HUES64 (cell line): ENCODE data around the gene SLC6A3.
"Not testable (repeated sequence)": the region's sequence is repeated elsewhere in the genome, so short reads cannot be mapped to it uniquely, and the experiment has no call there.

Experiments
- H3K27ac ChIP-seq: 2 replicates; pipeline ENCODE4 v1.7.0; 2013; ENCODE audit warnings: low read depth, low read length, inconsistent platforms
- H3K27me3 ChIP-seq: 2 replicates; pipeline ENCODE4 v1.6.1; 2013; ENCODE audit warnings: mild to moderate bottlenecking, low read length; ENCODE audit not compliant: insufficient read depth
- H3K36me3 ChIP-seq: 2 replicates; pipeline ENCODE4 v1.6.1; 2013; ENCODE audit warnings: mild to moderate bottlenecking, low read length; ENCODE audit not compliant: insufficient read depth
- H3K4me1 ChIP-seq: 2 replicates; pipeline ENCODE4 v1.6.1; 2013; ENCODE audit warnings: mild to moderate bottlenecking, low read length, moderate library complexity; ENCODE audit not compliant: insufficient read depth
- H3K4me3 ChIP-seq: 2 replicates; pipeline ENCODE4 v1.5.1; 2013; ENCODE audit warnings: mild to moderate bottlenecking, low read length, moderate library complexity
- H3K9ac ChIP-seq: 2 replicates; pipeline ENCODE4 v1.6.1; 2013; ENCODE audit warnings: mild to moderate bottlenecking, low read depth, low read length
- H3K9me3 ChIP-seq: 2 replicates; pipeline ENCODE4 v1.6.1; 2013; ENCODE audit warnings: low read depth, low read length; ENCODE audit not compliant: insufficient read depth
- WGBS: fragments of 150-250, 120-280 bp; methylation state at CpG from one replicate; pipeline ENCODE4 v1.1.7; 2013; ENCODE audit warnings: missing lambda C conversion rate; 5-methylcytosine and 5-hydroxymethylcytosine counted together

SLC6A3 gene

DNA sequence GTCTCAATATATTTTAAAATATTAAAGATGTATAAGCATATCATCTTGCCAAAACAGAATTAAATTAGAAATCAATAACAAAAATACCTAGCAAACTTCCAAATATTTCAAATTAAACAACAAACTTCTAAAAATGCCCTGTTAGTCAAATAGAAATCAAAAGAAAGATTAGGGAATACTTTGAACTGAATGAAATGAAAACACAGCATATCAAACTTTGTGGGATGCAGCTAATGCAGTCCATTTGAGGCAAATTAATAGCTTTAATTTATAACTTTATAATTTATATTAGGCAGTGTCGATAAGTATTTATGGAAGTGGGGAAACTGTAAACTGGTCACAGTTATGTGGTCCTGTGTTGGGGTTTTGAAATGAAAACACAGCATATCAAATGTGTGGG lies 17.1 kb downstream of the SLC6A3 start:
- no peaks in the 10 kb centered on the region for H3K36me3 ChIP-seq
- no peaks in the 10 kb centered on the region for H3K4me1 ChIP-seq
- no peaks in the 10 kb centered on the region for H3K27me3 ChIP-seq
- no peak overlapping the region for H3K4me3 ChIP-seq
- WGBS: 100% methylated on average over 1 of the region's 1 CpG
- H3K27ac ChIP-seq: no peak overlapping the region
- H3K9me3 ChIP-seq: peaks cover 23% of the 10 kb centered on the region
- H3K9ac ChIP-seq: no peak overlapping the region

DNA sequence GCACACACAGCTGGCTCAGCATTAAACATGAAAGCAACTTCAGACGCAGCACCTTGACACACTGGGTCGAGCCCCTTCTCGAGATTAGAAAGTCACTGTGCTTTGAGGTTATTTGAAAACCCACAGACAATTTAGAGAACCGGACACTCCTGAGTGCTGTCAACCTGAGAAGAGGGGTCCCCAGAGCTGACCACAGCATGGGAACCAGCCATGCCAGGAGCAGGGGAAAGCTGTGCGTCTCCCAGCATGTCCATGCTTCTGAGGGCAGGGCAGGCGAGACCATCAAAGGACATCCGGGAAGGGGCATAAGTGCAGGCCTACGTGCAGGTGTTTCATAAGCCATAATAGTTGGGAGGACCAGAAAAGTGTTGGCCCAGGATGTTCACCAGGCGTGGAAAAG lies 20.5 kb downstream of the SLC6A3 start:
- Histone ChIP-seq H3K4me1 (no peaks in the 10 kb centered on the region), H3K4me3 (no peak overlapping the region), H3K27me3 (no peaks in the 10 kb centered on the region), H3K9me3 (peaks cover 23% of the 10 kb centered on the region), H3K27ac (no peak overlapping the region), H3K36me3 (no peaks in the 10 kb centered on the region), H3K9ac (no peak overlapping the region)
- WGBS: 91% methylated on average over 9 of the region's 9 CpGs

DNA sequence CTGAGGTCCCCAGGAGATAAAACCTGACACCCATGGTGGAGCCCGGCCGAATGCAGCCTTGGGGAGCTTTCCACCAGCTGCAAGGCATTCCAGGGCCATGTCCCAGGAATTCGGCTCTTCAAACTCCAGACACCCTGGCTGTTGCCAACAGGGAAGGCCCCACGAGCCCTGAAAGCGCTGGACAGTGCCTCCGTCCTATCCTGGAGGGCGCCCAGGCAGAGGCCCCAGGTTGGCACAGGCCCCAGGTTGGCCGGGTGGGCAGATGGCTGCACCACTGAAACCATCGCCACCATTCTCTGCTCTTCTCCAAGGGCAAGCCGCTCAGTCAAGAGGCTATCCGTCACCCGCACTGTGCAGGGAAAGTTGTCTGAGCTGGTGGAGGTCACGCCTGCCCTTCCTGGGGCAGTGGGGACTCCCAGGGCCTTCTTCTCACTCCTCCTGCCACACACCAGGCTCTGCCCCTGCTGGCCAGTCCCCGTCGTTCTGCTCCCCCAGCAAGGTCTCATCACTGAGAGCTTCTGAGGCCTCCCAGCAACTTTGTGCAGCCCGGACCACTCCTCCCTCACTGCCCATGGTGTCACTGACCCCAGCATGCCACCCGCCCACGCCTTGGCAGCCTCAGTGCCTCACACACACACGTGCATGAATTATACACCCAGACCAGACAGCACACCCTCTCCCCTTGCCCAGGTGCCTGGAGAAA lies 21.2 kb downstream of the SLC6A3 start:
- Histone ChIP-seq H3K27me3 (no peaks in the 10 kb centered on the region), H3K27ac (no peak overlapping the region), H3K36me3 (no peaks in the 10 kb centered on the region), H3K9me3 (peaks cover 20% of the 10 kb centered on the region), H3K9ac (no peak overlapping the region), H3K4me3 (no peak overlapping the region), H3K4me1 (no peaks in the 10 kb centered on the region)
- WGBS: 85% methylated on average over 19 of the region's 19 CpGs

DNA sequence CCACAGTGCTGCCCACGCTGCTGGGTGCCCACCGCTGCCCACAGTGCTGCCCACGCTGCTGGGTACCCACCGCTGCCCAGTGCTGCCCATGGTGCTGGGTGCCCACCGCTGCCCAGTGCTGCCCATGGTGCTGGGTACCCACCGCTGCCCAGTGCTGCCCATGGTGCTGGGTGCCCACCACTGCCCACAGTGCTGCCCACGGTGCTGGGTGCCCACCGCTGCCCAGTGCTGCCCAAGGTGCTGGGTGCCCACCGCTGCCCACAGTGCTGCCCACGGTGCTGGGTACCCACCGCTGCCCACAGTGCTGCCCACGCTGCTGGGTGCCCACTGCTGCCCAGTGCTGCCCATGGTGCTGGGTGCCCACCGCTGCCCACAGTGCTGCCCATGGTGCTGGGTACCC lies 22.7 kb downstream of the SLC6A3 start:
- H3K27me3 ChIP-seq, H3K27ac ChIP-seq, H3K4me3 ChIP-seq, H3K36me3 ChIP-seq, H3K9ac ChIP-seq, H3K9me3 ChIP-seq, H3K4me1 ChIP-seq: not testable (repeated sequence)
- WGBS: 90% methylated on average over 13 of the region's 13 CpGs

DNA sequence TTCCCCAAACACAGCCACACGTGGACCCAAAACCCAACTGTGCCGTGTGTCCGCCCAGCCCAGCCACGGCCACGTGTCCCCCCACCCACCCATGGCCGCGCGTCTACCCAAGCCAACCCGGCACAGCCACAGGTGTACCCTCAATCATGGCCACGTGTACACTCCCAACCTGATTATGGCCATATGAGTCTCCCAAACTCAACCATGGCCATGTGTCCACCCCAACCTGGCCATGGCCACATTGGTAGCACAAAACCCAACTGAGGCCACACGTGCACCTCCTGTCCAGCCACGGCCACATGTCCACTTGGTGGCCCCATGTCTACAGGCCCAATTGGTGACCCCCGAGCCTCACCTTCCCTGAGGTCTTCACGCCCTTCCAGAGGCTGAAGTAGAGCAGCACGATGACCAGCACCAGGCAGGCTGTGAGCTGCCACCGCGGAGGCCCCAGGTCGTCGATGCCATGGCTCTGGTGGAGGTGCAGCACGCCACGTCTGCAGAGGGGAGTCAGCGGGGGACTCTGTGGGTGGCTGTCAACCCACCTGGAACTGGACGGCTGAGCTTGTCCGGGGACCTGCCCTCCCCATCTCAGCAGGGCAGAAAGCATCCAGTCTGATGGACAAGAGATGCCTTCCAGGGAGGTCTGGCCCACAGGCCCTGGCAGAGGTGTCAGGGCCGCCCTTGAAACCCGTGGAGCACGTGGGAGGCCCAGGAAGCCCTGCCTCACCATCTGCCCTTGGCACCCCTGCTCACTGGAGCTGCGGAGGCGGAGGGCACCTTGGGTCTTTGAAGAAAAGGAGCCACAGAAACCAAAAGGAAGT lies 23.5 kb downstream of the SLC6A3 start:
- H3K36me3 ChIP-seq: no peaks in the 10 kb centered on the region
- H3K4me1 ChIP-seq: no peaks in the 10 kb centered on the region
- no peak overlapping the region for H3K4me3 ChIP-seq
- H3K9ac ChIP-seq: no peak overlapping the region
- WGBS: 93% methylated on average over 29 of the region's 29 CpGs
- no peak overlapping the region for H3K27ac ChIP-seq
- 0 out of 2 replicates have a peak, but pooled peaks cover 2% of the 10 kb centered on the region for H3K9me3 ChIP-seq
- H3K27me3 ChIP-seq: no peaks in the 10 kb centered on the region

DNA sequence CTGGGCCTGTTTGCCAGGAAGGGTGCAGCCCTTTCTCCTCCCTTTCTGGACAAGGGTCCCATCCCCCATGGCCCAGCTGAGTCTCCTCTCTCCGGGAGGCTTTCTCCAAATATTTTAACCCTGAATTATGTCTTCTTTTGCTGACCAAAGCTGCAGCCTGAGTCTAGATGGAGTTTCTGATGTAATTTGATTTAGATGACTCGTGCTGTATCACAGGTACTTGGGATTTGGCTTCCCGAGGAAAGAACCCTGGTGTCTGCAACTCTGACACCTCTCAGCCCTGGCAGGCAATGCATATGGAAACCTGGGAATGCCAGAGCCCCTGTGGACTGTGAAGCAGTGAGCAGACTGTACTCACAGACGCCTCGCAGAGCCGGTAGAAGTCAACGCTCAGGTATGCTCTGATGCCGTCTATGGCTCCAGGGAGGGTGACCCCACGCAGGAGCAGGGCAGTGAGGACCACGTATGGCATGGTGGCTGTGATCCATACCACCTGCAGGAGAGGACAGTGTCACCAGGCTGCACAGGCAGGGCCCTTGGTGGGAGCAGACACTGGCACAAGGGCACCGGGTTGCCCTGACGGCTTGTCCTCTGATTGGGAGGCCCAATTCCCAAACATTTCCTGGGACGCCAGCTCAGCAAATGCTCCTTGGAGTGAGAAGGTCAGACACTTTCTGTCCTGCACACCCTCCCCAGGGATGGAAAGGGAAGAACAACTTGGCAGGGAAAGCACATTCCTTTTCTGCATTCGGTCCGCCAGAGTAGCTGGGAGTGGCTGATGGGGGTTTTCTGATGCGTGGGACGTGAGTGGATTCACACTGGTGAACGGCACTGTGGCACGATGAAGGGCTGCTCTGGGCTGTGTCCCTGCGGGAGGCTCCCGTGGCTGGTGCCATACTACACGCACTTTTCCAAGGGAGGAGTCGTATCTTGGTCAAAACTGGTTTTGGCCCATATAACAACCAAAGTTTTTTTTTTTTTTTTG lies 24.7 kb downstream of the SLC6A3 start:
- H3K4me1 ChIP-seq: no peaks in the 10 kb centered on the region
- H3K27ac ChIP-seq: no peak overlapping the region
- H3K27me3 ChIP-seq: no peaks in the 10 kb centered on the region
- no peak overlapping the region for H3K9ac ChIP-seq
- 89% methylated on average over 23 of the region's 23 CpGs for WGBS
- H3K9me3 ChIP-seq: no peaks in the 10 kb centered on the region
- H3K4me3 ChIP-seq: no peak overlapping the region
- H3K36me3 ChIP-seq: no peaks in the 10 kb centered on the region

DNA sequence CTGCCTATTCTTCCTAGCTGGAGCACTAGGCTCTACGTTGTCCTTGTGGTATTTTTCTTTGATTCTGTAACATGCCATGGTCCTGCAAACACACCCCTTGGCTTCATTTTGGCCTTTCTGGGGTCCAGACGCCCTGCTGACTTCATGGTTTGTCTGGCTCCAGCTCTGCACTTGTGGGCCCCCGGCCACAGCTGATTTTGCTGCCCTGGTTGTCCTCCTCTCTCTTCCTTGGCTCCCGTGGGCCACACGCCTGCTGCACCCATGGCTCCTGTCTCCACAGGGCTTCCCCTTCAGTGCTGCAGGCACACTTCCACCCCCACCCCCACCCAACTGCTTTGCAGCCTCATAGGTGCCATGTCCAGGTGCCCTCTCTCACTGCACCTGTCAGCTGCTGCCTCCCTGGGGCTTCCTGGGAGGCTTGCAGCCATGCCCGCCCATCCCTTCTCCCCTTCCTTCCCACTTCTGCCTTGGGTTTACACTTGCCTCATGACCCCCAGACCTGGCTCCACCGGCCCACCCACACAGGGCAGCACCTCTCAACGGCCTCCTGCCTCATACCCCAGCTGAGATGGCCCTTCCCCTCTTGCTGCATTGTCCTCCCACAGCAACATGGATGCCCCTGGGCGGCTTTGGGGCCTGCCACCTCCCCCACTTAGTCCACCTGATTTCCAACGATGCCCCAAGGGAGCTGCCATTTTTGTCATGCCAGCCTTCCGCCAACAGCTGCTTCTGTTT lies 25.6 kb downstream of the SLC6A3 start:
- no peaks in the 10 kb centered on the region for H3K27me3 ChIP-seq
- H3K9ac ChIP-seq: no peak overlapping the region
- WGBS: 80% methylated on average over 11 of the region's 11 CpGs
- H3K27ac ChIP-seq: no peak overlapping the region
- no peaks in the 10 kb centered on the region for H3K9me3 ChIP-seq
- H3K4me3 ChIP-seq: no peak overlapping the region
- no peaks in the 10 kb centered on the region for H3K4me1 ChIP-seq
- H3K36me3 ChIP-seq: no peaks in the 10 kb centered on the region

DNA sequence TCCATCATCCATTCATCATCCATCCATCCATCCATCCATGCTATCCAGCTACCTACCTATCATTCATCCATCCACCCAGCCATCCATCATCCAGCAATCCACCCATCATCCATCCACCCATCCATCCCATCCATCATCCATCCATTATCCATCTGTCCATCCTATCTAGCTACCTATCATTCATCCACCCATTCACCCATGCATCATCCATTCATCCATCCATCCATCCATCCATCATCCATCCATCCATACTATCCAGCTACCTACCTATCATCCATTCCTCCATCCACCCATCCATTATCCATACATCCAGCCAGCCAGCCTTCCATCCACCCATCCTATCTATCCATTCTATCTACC lies 26.3 kb downstream of the SLC6A3 start:
- no peaks in the 10 kb centered on the region for H3K27me3 ChIP-seq
- no peak overlapping the region for H3K4me3 ChIP-seq
- no peak overlapping the region for H3K27ac ChIP-seq
- no peaks in the 10 kb centered on the region for H3K9me3 ChIP-seq
- no peaks in the 10 kb centered on the region for H3K36me3 ChIP-seq
- H3K9ac ChIP-seq: no peak overlapping the region
- no peaks in the 10 kb centered on the region for H3K4me1 ChIP-seq

DNA sequence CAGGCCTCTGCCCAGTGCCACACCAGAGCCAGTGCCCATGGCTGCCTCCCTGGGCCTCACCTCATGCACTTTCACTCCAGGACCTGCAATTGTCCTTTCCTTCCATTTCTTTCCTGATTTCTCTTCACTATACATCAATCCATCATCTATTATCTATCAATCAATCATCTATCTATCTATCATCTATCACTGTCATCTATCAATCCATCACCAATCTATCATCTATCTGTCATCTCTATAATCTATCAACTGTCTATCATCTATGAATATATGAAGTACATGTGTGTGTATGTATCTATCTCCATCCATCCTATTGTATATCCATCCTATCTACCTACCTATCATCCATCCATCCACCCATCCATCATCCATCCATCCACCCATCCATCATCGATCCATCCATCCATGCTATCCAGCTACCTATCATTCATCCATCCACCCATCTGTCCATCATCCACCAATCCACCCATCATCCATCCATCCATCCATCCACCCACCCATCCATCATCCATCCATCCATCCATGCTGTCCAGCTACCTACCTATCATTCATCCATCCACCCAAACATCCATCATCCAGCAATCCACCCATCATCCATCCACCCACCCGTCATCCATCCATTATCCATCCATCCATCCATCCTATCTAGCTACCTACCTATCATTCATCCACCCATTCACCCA lies 26.9 kb downstream of the SLC6A3 start:
- H3K27me3 ChIP-seq: no peaks in the 10 kb centered on the region
- WGBS: 85% methylated on average over 2 of the region's 2 CpGs
- no peak overlapping the region for H3K9ac ChIP-seq
- no peak overlapping the region for H3K4me3 ChIP-seq
- H3K27ac ChIP-seq: no peak overlapping the region
- no peaks in the 10 kb centered on the region for H3K36me3 ChIP-seq
- no peaks in the 10 kb centered on the region for H3K4me1 ChIP-seq
- H3K9me3 ChIP-seq: no peaks in the 10 kb centered on the region

DNA sequence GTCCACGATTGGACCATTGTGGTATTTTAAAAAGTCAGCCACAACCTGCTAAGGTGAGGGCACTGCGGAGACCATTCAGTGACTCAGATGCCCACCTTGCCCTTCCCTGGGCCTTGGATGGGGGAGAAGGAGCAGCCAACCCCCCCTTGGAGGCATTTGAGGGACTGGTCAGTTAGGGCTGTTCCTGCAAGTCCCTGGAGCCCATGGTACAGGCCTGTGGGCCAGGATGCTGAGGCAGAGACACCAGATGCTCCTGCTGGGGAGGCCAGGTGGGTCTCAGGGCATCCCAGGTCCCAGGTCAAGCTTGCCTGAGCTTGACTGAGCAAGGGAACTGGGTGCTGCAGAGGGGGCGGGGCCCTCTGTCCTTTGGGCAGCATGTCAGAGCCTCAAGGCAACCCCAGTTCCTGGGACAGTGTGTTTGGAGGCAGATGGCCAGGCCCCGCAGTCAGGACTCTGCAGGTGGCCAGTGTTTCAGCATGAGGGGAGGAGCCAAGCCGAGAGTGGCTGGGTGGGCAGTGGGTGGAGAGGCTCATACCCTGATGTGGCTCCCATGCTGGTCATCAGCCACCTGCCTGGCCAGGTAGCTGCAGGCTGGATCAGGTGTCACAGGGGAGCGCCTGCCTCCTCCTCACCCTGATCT lies 27.5 kb downstream of the SLC6A3 start:
- Histone ChIP-seq H3K9me3 (no peaks in the 10 kb centered on the region), H3K4me1 (peaks cover 6% of the 10 kb centered on the region; the same call in 1 of the 2 replicates), H3K27ac (no peak overlapping the region), H3K4me3 (no peak overlapping the region), H3K9ac (no peak overlapping the region), H3K36me3 (no peaks in the 10 kb centered on the region), H3K27me3 (no peaks in the 10 kb centered on the region)
- WGBS: 73% methylated on average over 6 of the region's 6 CpGs
